ENCODE measurements around the gene SEMG2. TPM values are rescaled to one million over a fixed set of nuclear protein-coding genes. Genes with fewer than 3 reads are reported as not detected.

Gene SEMG2
- total RNA-seq, 1 donor from 2014 or later = not detected

DNA sequence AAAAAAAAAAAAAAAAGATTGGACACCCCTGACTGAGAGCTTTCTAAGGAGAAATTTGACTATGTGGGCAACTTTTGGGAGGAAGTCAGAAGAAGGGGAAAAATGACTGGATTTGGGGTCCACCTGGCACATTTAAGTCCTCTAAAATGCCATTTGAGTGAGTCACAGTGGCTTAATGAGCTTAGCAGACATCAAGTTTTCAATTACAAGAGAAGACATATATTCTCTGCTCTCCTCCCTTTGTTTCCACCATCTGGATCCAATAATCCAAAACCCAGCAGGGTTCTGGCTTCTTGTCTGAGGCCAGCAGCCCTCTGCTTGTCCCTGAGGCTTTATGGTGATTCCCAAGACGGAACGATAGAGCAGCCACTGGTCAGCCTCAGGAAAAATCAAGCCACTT is 39.5 kb upstream of the SEMG2 start:
- Histone ChIP-seq H3K4me3 (ENCODE audit: low read depth, low read length) (no peak overlapping the region), H3K27me3 (ENCODE audit: control insufficient read depth, insufficient read depth, low read length) (no peaks in the 10 kb centered on the region), H3K36me3 (ENCODE audit: control insufficient read depth, insufficient read depth, low read length) (no peaks in the 10 kb centered on the region)
- TF ChIP-seq, protein P1, sequence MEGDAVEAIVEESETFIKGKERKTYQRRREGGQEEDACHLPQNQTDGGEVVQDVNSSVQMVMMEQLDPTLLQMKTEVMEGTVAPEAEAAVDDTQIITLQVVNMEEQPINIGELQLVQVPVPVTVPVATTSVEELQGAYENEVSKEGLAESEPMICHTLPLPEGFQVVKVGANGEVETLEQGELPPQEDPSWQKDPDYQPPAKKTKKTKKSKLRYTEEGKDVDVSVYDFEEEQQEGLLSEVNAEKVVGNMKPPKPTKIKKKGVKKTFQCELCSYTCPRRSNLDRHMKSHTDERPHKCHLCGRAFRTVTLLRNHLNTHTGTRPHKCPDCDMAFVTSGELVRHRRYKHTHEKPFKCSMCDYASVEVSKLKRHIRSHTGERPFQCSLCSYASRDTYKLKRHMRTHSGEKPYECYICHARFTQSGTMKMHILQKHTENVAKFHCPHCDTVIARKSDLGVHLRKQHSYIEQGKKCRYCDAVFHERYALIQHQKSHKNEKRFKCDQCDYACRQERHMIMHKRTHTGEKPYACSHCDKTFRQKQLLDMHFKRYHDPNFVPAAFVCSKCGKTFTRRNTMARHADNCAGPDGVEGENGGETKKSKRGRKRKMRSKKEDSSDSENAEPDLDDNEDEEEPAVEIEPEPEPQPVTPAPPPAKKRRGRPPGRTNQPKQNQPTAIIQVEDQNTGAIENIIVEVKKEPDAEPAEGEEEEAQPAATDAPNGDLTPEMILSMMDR (IDR thresholded peaks at IDR 0.05; ENCODE audit: insufficient read depth, low read length, poor library complexity, severe bottlenecking) = no peak
- DNase-seq (ENCODE audit: low read depth) = no peak

- TF ChIP-seq, protein P1 (IDR thresholded peaks at IDR 0.05; ENCODE audit: insufficient read depth, low read length, poor library complexity, severe bottlenecking) = no peak
- Histone ChIP-seq H3K27me3 (ENCODE audit: control insufficient read depth, insufficient read depth, low read length) (no peaks in the 10 kb centered on the region), H3K36me3 (ENCODE audit: control insufficient read depth, insufficient read depth, low read length) (no peaks in the 10 kb centered on the region), H3K4me3 (ENCODE audit: low read depth, low read length) (no peak overlapping the region)
- no peak for DNase-seq (ENCODE audit: low read depth)
Measured at GRCh38 chr20:45183084-45183483, 38.1 kb upstream of the SEMG2 start.

- H3K4me3 ChIP-seq (ENCODE audit: low read depth, low read length) = no peak overlapping the region
- DNase-seq (ENCODE audit: low read depth) = no peak
- H3K27me3 ChIP-seq (ENCODE audit: control insufficient read depth, insufficient read depth, low read length) = no peaks in the 10 kb centered on the region
- no peaks in the 10 kb centered on the region for H3K36me3 ChIP-seq (ENCODE audit: control insufficient read depth, insufficient read depth, low read length)
- TF ChIP-seq, protein P1 (IDR thresholded peaks at IDR 0.05; ENCODE audit: insufficient read depth, low read length, poor library complexity, severe bottlenecking) = no peak
Measured at GRCh38 chr20:45187693-45188092, 33.5 kb upstream of the SEMG2 start.

DNA sequence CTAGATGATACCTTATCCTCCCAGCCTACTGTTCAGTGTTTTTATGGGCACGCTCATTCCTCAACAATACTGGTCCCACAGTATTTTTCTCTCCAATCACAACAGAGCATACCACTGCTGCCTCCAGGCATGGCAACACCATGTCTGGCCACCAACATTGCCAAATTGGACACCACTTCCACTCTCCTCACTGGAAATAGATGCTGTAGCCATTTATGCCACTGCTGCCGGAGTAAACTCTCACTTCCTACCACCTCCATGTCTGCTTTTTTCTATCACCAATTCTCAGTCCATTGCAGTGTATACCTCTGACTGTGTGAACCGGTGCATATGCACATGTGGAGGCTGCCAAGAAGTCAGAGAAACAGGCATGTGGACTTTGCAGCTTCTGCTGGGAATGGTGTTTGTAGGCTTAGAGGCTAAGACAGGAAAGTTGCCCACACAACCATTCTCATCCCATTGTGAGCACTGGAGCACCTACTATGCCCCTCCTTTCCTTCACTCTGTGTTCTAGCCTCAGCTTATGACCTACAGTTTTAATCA is 32.0 kb upstream of the SEMG2 start:
- DNase-seq (ENCODE audit: low read depth) = no peak
- no peaks in the 10 kb centered on the region for H3K36me3 ChIP-seq (ENCODE audit: control insufficient read depth, insufficient read depth, low read length)
- H3K4me3 ChIP-seq (ENCODE audit: low read depth, low read length) = no peak overlapping the region
- TF ChIP-seq, protein P1 (IDR thresholded peaks at IDR 0.05; ENCODE audit: insufficient read depth, low read length, poor library complexity, severe bottlenecking) = no peak
- H3K27me3 ChIP-seq (ENCODE audit: control insufficient read depth, insufficient read depth, low read length) = no peaks in the 10 kb centered on the region

DNA sequence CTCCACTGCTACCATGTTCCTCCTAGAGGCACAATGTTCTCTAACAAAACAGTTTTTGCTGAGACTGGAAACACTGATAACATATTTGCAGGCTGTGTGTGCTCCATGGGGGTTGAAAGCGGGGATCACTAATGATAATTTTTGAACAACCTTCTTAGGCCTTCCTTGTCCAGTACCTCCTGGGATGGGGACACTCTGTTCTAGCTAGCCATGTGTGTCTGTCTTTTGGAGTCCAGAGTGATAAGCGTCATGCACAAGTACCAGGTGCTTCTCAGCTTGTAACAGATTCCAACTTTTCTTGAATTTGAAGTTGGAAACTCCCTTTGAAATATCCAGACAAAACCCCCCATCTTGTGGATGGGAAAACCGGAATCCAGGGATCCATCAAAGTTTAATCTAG is 31.3 kb upstream of the SEMG2 start:
- Histone ChIP-seq H3K27me3 (ENCODE audit: control insufficient read depth, insufficient read depth, low read length) (no peaks in the 10 kb centered on the region), H3K4me3 (ENCODE audit: low read depth, low read length) (no peak overlapping the region), H3K36me3 (ENCODE audit: control insufficient read depth, insufficient read depth, low read length) (no peaks in the 10 kb centered on the region)
- no peak for DNase-seq (ENCODE audit: low read depth)
- TF ChIP-seq, protein P1 (IDR thresholded peaks at IDR 0.05; ENCODE audit: insufficient read depth, low read length, poor library complexity, severe bottlenecking) = no peak

- Histone ChIP-seq H3K27me3 (ENCODE audit: control insufficient read depth, insufficient read depth, low read length) (no peaks in the 10 kb centered on the region), H3K4me3 (ENCODE audit: low read depth, low read length) (no peak overlapping the region), H3K36me3 (ENCODE audit: control insufficient read depth, insufficient read depth, low read length) (no peaks in the 10 kb centered on the region)
- TF ChIP-seq, protein P1 (IDR thresholded peaks at IDR 0.05; ENCODE audit: insufficient read depth, low read length, poor library complexity, severe bottlenecking) = no peak
- DNase-seq (ENCODE audit: low read depth) = no peak
Measured at GRCh38 chr20:45191926-45192325, 29.2 kb upstream of the SEMG2 start.

Measured in kidney epithelial cell (primary cell).